Activated CD8-positive, alpha-beta memory T cell treated with anti-CD3 and anti-CD28 coated beads, Interleukin-2, amount 50 U/mL, for 1 hour (primary cell): Measurements from ENCODE around the gene KLHDC2.
"Not testable (repeated sequence)": the region's sequence is repeated elsewhere in the genome, so short reads cannot be mapped to it uniquely, and the experiment has no call there.

Source experiments
- DNase-seq: peaks from one replicate; pipeline ENCODE4 v3.0.0-alpha.2; 2020; ENCODE audit errors: extremely low read depth

The KLHDC2 gene

GRCh38 chr14:49778421-49778820 is 10.5 kb downstream of the KLHDC2 start:
- DNase-seq: no peak

GRCh38 chr14:49781040-49781439 is 13.1 kb downstream of the KLHDC2 start:
- not testable (repeated sequence) for DNase-seq

DNA sequence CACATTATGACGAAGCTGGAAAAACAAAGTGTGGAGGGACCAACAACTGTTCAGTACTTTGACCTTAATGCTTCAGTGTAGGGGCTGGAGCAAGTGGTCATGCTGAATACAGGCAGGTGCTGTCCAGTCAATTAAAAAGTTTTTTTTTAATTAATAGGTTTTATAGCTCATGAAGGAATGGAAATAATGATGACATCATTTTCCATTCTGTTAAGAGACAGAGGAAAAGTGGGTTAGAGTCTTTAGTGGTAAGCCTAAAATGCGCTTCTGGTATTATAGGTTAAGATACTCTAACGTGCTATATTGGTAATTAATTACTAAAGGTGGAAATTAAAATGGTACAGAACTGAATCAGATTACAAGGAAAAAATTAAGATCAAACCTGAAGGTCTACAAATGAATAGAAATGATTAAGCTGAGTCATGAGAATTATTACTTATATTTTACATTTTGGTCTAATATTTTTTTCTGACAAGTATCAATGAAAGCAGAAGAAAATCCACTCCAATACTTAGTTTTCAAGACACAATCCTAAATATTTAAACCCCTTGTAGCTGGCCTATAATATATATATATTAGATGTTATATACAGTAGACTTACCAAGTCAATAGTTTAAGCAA is 15.6 kb downstream of the KLHDC2 start:
- no peak for DNase-seq

DNA sequence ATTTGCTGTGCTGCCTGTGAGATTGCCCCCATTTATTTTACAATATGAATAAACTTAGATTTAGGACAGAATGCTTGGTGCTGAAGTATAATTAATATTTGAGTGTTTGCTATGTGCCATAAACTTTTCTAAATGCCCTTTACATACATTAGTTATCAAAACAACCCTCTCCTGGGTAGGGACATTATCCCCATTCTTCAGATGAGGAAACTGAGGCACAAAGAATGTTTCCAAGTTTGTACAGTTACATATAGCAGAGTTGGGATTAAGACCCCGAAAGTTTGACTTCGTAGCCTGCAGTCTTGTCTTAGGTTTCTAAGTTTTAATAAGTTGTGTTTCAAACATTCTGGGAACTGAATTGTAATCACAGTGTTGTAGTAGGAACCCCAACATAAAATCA is 18.4 kb downstream of the KLHDC2 start:
- no peak for DNase-seq

DNA sequence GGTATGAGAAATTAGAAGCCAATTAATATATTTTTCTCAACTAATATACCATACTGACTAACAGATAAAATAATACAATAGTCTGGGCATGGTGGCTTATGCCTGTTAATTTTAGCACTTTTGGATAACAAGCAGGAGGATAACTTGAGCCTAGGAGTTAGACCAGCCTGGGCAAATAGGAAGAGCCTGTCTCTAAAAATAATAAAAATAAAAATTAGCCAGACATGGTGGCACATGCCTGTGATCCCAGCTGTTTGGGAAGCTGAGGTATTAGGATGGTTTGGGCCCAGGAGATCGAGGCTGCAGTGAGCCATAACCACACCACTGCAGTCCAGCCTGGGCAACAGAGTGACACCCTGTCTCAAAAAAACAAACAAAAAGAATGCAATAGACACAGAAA is 24.7 kb downstream of the KLHDC2 start:
- no peak for DNase-seq

DNA sequence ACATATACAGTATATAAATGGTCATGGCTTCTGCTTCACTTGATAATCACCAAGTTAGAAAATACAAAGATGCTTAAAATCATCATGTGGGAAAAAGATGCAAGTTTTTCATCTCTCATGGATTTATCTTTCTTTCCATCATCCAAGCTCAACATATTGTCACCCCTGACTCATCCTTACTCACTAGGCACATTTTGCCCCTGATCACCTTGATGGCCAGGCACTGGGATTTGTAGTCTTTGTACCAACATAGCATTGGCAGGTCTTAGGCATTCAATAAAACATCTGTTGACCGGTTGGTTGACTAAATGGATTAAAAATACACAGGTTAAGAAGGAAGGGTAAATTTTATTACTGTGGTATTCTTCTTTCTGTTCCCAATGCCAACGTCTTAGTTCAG is 28.1 kb downstream of the KLHDC2 start:
- no peak for DNase-seq

DNA sequence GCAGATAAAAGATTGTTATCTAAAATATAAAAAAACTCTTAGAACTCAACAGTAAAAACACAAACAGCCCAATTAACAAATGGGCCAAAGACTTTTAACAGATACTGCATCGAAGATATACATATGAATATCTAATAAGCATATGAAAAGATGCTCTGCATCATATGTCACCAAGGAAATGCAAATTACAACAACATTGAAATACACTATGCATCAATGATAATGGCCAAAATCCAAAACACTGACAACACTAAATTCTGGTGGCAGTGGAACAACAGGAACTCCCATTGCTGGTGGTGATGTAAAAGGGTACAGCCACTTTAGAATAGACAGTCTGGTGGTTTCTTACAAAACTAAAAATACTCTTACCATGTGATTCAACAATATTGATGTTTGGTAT is 40.8 kb downstream of the KLHDC2 start:
- no peak for DNase-seq

- not testable (repeated sequence) for DNase-seq
Observed at GRCh38 chr14:49816118-49816517, 48.2 kb downstream of the KLHDC2 start.

GRCh38 chr14:49816844-49817243 is 48.9 kb downstream of the KLHDC2 start:
- no peak for DNase-seq

DNA sequence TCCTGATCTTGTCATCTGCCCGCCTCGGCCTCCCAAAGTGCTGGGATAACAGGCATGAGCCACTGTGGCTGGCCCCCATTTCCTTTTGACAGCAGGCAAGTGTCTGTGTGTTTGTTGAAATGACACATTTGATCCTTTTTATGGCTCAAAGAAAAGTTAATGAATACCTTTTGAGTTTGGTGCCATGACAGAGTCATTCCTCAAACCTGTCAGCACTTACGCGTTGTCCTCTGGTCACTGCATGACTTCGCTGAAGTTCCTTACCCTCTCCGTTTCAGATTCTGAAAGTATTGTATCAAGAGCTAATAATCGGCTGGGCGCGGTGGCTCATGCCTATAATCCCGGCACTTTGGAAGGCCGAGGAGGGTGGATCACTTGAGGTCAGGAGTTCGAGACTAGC is 52.2 kb downstream of the KLHDC2 start:
- no peak for DNase-seq

GRCh38 chr14:49828640-49829039 is 60.7 kb downstream of the KLHDC2 start:
- no peak for DNase-seq
